ENCODE data around the gene STRA6.
"Not testable (repeated sequence)": the region's sequence is repeated elsewhere in the genome, so short reads cannot be mapped to it uniquely, and the experiment has no call there.

Gene STRA6

GRCh38 chr15:74179983-74180880 lies 22.4 kb downstream of the STRA6 start:
- no peak for DNase-seq (ENCODE audit: low spot score)

GRCh38 chr15:74179101-74179841 lies 23.3 kb downstream of the STRA6 start:
- DNase-seq (ENCODE audit: low spot score): no peak

- no peak for DNase-seq (ENCODE audit: low spot score)
These were observed 24.1 kb downstream of the STRA6 start for GRCh38 chr15:74178326-74179100.

GRCh38 chr15:74176262-74177214 lies 26.0 kb downstream of the STRA6 start:
- DNase-seq (ENCODE audit: low spot score): no peak

- DNase-seq (ENCODE audit: low spot score): no peak
These were observed 27.1 kb downstream of the STRA6 start for GRCh38 chr15:74175271-74176191.

- DNase-seq (ENCODE audit: low spot score): no peak
These were observed 27.7 kb downstream of the STRA6 start for GRCh38 chr15:74174958-74175253.

GRCh38 chr15:74174219-74174957 lies 28.2 kb downstream of the STRA6 start:
- DNase-seq (ENCODE audit: low spot score): no peak

GRCh38 chr15:74173380-74174218 lies 29.0 kb downstream of the STRA6 start, which contains the start of gene ISLR:
Gene ISLR (plus strand): TSS chr15:74173710. CDS start chr15:74174859, 1,149 bp downstream.
- DNase-seq (ENCODE audit: low spot score): no peak

GRCh38 chr15:74172701-74173379 lies 29.7 kb downstream of the STRA6 start:
- no peak for DNase-seq (ENCODE audit: low spot score)

- no peak for DNase-seq (ENCODE audit: low spot score)
These were observed 30.5 kb downstream of the STRA6 start for GRCh38 chr15:74171965-74172541.

GRCh38 chr15:74170875-74171578 lies 31.6 kb downstream of the STRA6 start:
- DNase-seq (ENCODE audit: low spot score): no peak

- DNase-seq (ENCODE audit: low spot score): no peak
These were observed 32.3 kb downstream of the STRA6 start for GRCh38 chr15:74170071-74170844.

GRCh38 chr15:74168711-74169126 lies 33.9 kb downstream of the STRA6 start:
- no peak for DNase-seq (ENCODE audit: low spot score)

- DNase-seq (ENCODE audit: low spot score): no peak
These were observed 34.7 kb downstream of the STRA6 start for GRCh38 chr15:74167891-74168331.

- DNase-seq (ENCODE audit: low spot score): no peak
These were observed 37.1 kb downstream of the STRA6 start for GRCh38 chr15:74165461-74165860.

- not testable (repeated sequence) for DNase-seq (ENCODE audit: low spot score)
These were observed 40.4 kb downstream of the STRA6 start for GRCh38 chr15:74162195-74162536.
